Measurements from ENCODE around the gene HOXD10.

HOXD10 gene

GRCh38 chr2:176122683-176123410, 6.3 kb downstream of the HOXD10 start, which contains the start of gene HOXD9:
TSS of gene HOXD9 (plus strand) at chr2:176122719. CDS start at chr2:176122769, 50 bp downstream.
- no peak for TF ChIP-seq CTCF (IDR thresholded peaks at IDR 0.05)
- Histone ChIP-seq H3K4me3 (peak within 1 kb of the TSS; percentile 75), H3K27ac (peak within 1 kb of the TSS in 1 of 2 donors; percentile 26)
- DNase-seq (ENCODE audit: low spot score), result no peak

GRCh38 chr2:176123411-176124109, 7.0 kb downstream of the HOXD10 start:
- Histone ChIP-seq H3K27ac (no peak overlapping the region), H3K4me3 (peak overlapping the region; percentile 75)
- no peak for DNase-seq (ENCODE audit: low spot score)
- no peak for TF ChIP-seq CTCF (IDR thresholded peaks at IDR 0.05)

- no peak for DNase-seq (ENCODE audit: low spot score)
- TF ChIP-seq CTCF (IDR thresholded peaks at IDR 0.05), result no peak
- peak overlapping the region; percentile 75 for H3K4me3 ChIP-seq
- H3K27ac ChIP-seq, result no peak overlapping the region
These were observed 7.8 kb downstream of the HOXD10 start for GRCh38 chr2:176124110-176124946.

- DNase-seq (ENCODE audit: low spot score), result no peak
- Histone ChIP-seq H3K27ac (no peak overlapping the region), H3K4me3 (no peak overlapping the region)
- no peak for TF ChIP-seq CTCF (IDR thresholded peaks at IDR 0.05)
These were observed 8.6 kb downstream of the HOXD10 start for GRCh38 chr2:176124947-176125771.

GRCh38 chr2:176125772-176126054, 9.1 kb downstream of the HOXD10 start:
- no peak for TF ChIP-seq CTCF (IDR thresholded peaks at IDR 0.05)
- Histone ChIP-seq H3K4me3 (no peak overlapping the region), H3K27ac (no peak overlapping the region)
- no peak for DNase-seq (ENCODE audit: low spot score)

- peak; percentile 90 for TF ChIP-seq CTCF (IDR thresholded peaks at IDR 0.05)
- Histone ChIP-seq H3K27ac (no peak overlapping the region), H3K4me3 (no peak overlapping the region)
- no peak for DNase-seq (ENCODE audit: low spot score)
These were observed 10.6 kb downstream of the HOXD10 start for GRCh38 chr2:176126929-176127773.
